Astrocyte of the spinal cord (primary cell): ENCODE measurements around the gene INPP5A.

Experiments
- DNase-seq: peaks from one replicate; pipeline ENCODE4 v3.0.0; 2011; ENCODE audit warnings: low read depth, low spot score
- H3K4me3 ChIP-seq: 2 replicates; pipeline ENCODE4 v1.5.1; 2011; ENCODE audit warnings: low read depth, mild to moderate bottlenecking, low read length, moderate library complexity
- in situ Hi-C: cut with HindIII; loops from 2 replicates; pipeline ENCODE4 v1.10.0; 2017; ENCODE audit warnings: low sequenced_read_pairs
- TF ChIP-seq, protein P1 (sequence below): IDR thresholded peaks from 2 replicates; pipeline ENCODE4 v1.5.1; 2012; ENCODE audit warnings: low read depth, mild to moderate bottlenecking, low read length, inconsistent platforms

INPP5A gene

DNA sequence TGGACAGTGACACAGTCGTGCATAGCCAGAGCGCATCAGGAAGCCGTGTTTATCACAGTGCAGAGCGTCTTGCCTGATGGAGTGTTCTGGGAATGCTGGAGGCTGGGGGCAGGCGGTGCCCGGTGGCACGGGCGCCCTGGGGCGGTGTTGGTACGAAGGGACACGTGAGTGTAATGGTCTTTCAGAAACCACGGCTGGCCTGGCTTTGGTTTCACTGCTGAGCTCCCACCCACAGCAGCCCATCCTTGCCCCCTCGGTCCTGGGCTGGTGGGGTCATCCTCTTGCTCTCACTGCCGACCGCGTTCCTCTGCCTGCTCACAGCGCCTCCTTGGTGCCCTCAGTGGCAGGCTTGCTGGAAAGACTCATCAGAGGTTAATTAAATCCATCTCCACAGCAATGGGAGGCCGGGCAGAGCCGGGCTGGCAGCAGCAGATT, 197.8 kb downstream of the INPP5A start:
- H3K4me3 ChIP-seq = no peak overlapping the region
- in situ Hi-C loops = no loop called here
- TF ChIP-seq, protein P1, sequence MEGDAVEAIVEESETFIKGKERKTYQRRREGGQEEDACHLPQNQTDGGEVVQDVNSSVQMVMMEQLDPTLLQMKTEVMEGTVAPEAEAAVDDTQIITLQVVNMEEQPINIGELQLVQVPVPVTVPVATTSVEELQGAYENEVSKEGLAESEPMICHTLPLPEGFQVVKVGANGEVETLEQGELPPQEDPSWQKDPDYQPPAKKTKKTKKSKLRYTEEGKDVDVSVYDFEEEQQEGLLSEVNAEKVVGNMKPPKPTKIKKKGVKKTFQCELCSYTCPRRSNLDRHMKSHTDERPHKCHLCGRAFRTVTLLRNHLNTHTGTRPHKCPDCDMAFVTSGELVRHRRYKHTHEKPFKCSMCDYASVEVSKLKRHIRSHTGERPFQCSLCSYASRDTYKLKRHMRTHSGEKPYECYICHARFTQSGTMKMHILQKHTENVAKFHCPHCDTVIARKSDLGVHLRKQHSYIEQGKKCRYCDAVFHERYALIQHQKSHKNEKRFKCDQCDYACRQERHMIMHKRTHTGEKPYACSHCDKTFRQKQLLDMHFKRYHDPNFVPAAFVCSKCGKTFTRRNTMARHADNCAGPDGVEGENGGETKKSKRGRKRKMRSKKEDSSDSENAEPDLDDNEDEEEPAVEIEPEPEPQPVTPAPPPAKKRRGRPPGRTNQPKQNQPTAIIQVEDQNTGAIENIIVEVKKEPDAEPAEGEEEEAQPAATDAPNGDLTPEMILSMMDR = no peak
- no peak for DNase-seq

DNA sequence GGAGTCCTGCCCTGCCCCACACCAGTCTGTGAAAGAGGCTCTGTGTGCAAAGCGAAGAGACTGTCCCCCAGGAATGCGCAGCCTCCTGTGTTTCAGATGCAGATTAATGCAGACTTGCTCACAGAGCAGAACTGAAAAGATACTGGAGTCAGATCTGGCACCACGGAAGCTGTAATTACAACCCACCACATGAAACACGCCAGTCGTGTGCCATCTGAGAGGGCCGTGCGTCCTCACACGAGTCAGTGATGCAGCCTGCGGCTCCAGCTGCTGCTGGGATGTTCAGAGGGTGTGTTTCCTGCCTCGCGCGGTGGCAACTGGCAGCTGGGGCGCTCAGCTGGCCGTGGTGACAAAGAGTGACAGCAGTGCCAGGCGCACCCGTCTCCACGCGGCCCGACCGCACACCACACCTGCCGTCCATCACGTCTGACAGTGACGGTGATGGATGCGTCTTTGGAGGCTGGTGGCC, 198.4 kb downstream of the INPP5A start:
- DNase-seq = no peak
- TF ChIP-seq, protein P1 = no peak
- no peak overlapping the region for H3K4me3 ChIP-seq
- in situ Hi-C loops = no loop called here

DNA sequence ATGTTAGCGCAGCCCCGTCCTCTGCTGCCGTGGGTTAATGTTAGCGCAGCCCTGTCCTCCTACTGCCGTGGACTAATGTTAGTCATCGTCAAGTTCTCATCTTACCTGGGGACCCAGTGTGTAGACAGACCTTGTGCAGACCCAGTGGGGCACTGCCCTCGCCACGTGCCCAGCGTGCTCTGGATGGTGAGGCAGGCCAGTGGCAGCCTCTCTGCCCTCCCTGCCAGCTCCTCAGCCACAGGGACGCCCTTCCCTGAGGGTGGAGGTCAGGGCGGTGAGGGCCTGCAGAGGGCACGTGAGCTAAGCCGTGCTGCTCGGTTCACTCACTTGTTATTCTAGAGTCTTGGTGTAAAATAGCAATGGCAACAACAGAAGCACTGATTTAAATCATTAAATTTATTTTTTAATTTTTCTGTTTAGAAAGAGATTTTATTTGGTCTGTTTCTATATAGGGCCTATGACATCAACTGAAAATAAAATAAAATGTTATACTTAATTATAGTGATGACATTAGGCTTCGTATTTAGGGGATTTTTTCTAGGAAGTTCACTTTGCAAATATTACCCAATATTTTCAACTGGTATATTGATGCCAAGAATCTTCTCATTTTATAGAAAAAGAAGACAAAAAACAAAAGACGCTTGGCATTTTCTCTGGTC, 199.9 kb downstream of the INPP5A start:
- DNase-seq = no peak
- in situ Hi-C loops = no loop called here
- no peak overlapping the region for H3K4me3 ChIP-seq
- TF ChIP-seq, protein P1 = no peak

DNA sequence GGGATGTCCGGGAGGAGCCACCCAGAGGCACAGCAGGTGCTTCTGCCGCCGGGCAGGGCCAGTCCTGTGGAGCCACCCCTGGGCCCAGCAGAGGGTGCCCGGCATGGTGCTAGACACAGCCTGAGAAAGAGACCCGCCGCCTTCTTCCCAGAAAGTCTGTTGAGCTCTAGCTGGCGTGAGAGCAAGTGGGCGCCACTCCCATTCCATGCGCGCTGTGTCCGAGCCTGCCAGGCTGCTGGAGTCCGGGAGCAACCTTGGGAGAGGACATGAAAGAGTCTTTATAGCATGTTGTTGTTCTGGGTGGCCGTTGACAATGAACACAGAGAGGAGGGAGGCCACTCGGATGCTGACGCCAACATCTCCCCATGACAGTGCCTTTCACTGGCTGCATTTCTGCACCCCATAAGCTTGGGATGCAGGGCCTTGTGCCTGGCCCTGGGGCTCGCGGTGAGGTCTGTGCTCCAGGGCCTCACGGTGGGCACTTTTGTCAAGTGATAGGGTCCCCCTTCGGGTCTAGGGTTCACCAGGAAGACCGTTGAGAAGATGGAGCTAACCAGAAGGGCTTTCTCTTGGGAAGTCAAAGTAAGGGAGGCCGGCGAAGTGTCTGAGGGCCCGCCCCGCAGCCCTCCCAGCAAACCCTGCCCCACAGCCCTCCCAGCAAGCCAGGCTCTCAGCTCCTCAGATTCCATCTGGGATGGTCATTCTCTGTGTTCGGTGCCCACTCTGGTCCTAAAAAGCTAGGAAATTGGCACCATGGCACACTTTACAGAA, 201.1 kb downstream of the INPP5A start:
- no peak for DNase-seq
- H3K4me3 ChIP-seq = no peak overlapping the region
- TF ChIP-seq, protein P1 = no peak
- in situ Hi-C loops = no loop called here

DNA sequence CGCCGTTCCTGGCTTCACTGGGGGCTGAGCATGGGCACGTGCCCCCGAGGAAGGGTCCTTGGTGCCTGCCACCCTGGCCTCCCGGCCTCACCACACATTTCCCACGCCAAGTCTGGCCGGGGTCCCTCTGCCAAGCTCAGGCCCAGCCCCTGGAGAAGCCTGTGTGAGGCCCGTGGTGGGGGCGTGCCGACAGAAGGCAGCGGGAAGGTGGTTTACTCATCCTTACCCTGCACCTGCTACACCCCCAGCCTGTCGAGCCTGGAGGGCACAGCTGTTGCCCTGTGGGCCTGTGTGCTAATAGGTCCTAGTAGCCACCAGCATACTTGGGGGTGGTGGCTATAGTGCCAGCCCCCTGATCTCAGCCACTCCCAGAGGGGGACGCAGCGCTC, 201.6 kb downstream of the INPP5A start:
- in situ Hi-C loops = no loop called here
- TF ChIP-seq, protein P1 = no peak
- no peak for DNase-seq
- H3K4me3 ChIP-seq = no peak overlapping the region

DNA sequence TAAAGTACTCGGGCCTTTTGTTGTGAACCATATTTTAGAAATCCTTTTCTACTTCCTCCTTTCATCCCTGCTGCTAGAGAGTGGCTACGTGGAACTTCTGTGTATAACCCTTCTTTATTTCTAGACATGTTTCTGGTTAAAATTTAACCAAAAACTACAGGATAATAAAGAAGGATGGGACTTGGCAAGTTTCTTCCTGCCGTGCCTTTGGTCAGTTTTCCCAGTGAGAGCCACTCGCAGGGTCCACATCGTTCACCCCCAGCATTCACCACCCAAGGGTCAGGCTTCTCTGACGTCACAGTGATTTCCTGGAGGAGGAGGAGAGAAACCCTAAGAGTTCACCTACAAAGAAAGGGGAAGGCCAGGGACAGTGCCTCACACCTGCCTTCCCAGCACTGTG, 203.0 kb downstream of the INPP5A start:
- TF ChIP-seq, protein P1 = no peak
- DNase-seq = no peak
- H3K4me3 ChIP-seq = no peak overlapping the region
- in situ Hi-C loops = no loop called here
